A549 (cell line): ENCODE results near the gene GRID2IP. TPM values are rescaled to one million over a fixed set of nuclear protein-coding genes. Genes with fewer than 3 reads are reported as not detected.

Source experiments
- ATAC-seq, 2 experiments: fragments of 200-7000 bp in 1 of 2; fragments of >200 bp in 1 of 2; cut with Nextera tagmentation in 1 of 2; cut with Tn5 transposase in 1 of 2; 3 replicates each; pipeline versions ENCODE4 v1.8.0 to v1.9.1; 2018 to 2020; ENCODE audit warnings: mild to moderate bottlenecking in 1 of 2, moderate library complexity in 1 of 2
- CTCF ChIA-PET: fragments of 300-600 bp; sonication (Branson Sonifier 250); formaldehyde crosslinking; extraction: SDS; loops from one replicate; lab custom pipeline; 2021; ENCODE audit warnings: antibody characterized with exemption, inconsistent platforms; lab: Yijun Ruan, JAX
- POLR2A ChIA-PET: fragments of 350-600 bp; formaldehyde crosslinking; extraction: SDS; loops from one replicate; lab custom pipeline; 2021; ENCODE audit warnings: antibody characterized with exemption, inconsistent platforms; lab: Yijun Ruan, JAX
- DNase-seq, 2 experiments: peaks; one replicate each; pipeline versions ENCODE4 v3.0.0 to v3.0.0-alpha.2; 2011 to 2016; ENCODE audit warnings: low read depth in 1 of 2, low spot score in 1 of 2
- FAIRE-seq: peaks from 2 replicates; lab custom pipeline; 2011; peaks lifted over from hg19 to GRCh38; lab: Jason Lieb, UNC
- H3K27ac ChIP-seq, 2 experiments: fragments of >200 bp; sonication (Bioruptor Twin); formaldehyde crosslinking; 3 replicates each; pipeline ENCODE4 v1.5.1; 2016 to 2017
- H3K4me1 ChIP-seq: fragments of >200 bp; sonication (Bioruptor Twin); formaldehyde crosslinking; 3 replicates; pipeline ENCODE4 v1.6.1; 2016
- H3K4me2 ChIP-seq: fragments of >200 bp; sonication (Bioruptor Twin); formaldehyde crosslinking; 3 replicates; pipeline ENCODE4 v1.6.1; 2016
- H3K4me3 ChIP-seq: fragments of >200 bp; sonication (Bioruptor Twin); formaldehyde crosslinking; 3 replicates; pipeline ENCODE4 v1.5.1; 2016
- H3K9me3 ChIP-seq: fragments of >200 bp; sonication (Bioruptor Twin); formaldehyde crosslinking; 3 replicates; pipeline ENCODE4 v1.6.1; 2016
- CBX2 ChIP-seq: fragments of 200-600 bp; sonication (generic); IDR thresholded peaks from 2 replicates; pipeline ENCODE4 v1.6.1; 2016; ENCODE audit warnings: low read depth, mild to moderate bottlenecking, borderline replicate concordance
- CHD2 ChIP-seq: fragments of 150-350 bp; IDR thresholded peaks from 2 replicates; pipeline ENCODE4 v1.6.1; 2014; ENCODE audit warnings: low read length; ENCODE audit not compliant: partially characterized antibody
- CHD4 ChIP-seq: fragments of 200-600 bp; sonication (generic); IDR thresholded peaks from 2 replicates; pipeline ENCODE4 v1.6.1; 2016; ENCODE audit warnings: antibody characterized with exemption, mild to moderate bottlenecking, borderline replicate concordance
- CTCF ChIP-seq: fragments of >200 bp; sonication (Bioruptor Twin); formaldehyde crosslinking; IDR thresholded peaks from 3 replicates; pipeline ENCODE4 v1.5.1; 2016
- E2F6 ChIP-seq: IDR thresholded peaks from 2 replicates; pipeline ENCODE4 v1.6.1; 2012; ENCODE audit warnings: low read depth, borderline replicate concordance
- FOSB ChIP-seq: fragments of 250-450 bp; sonication (Bioruptor Pico); IDR thresholded peaks from 2 replicates; pipeline ENCODE4 v1.5.0; 2020; ENCODE audit warnings: mild to moderate bottlenecking, moderate library complexity
- HOXB5 ChIP-seq: fragments of 250-450 bp; sonication (Bioruptor Pico); IDR thresholded peaks from 2 replicates; pipeline ENCODE4 v1.5.0; 2020; ENCODE audit warnings: mild to moderate bottlenecking, moderate library complexity
- JUNB ChIP-seq: fragments of >200 bp; sonication (Bioruptor Twin); formaldehyde crosslinking; IDR thresholded peaks from 2 replicates; pipeline ENCODE4 v1.6.1; 2016
- NPAS2 ChIP-seq: fragments of 250-450 bp; sonication (Bioruptor Pico); IDR thresholded peaks from 2 replicates; pipeline ENCODE4 v1.8.0; 2022; ENCODE audit warnings: mild to moderate bottlenecking, moderate library complexity, borderline replicate concordance
- RAD21 ChIP-seq, 2 experiments: fragments of >200 bp in 1 of 2; sonication (Bioruptor Twin) in 1 of 2; formaldehyde crosslinking in 1 of 2; IDR thresholded peaks in 1 of 2; conservative IDR thresholded peaks in 1 of 2; 2 replicates in 1 of 2; 3 replicates in 1 of 2; pipeline ENCODE4 v1.6.1; 2012 to 2018; ENCODE audit warnings: inconsistent platforms in 1 of 2
- RARB ChIP-seq: fragments of 250-450 bp; sonication (Bioruptor Pico); IDR thresholded peaks from 2 replicates; pipeline ENCODE4 v1.8.0; 2021; ENCODE audit warnings: mild to moderate bottlenecking, moderate library complexity
- TP53 ChIP-seq: fragments of 250-450 bp; sonication (Bioruptor Pico); IDR thresholded peaks from 2 replicates; pipeline ENCODE4 v1.5.0; 2021; ENCODE audit warnings: mild to moderate bottlenecking, moderate library complexity
- ZNF302 ChIP-seq: fragments of 250-450 bp; sonication (Bioruptor Pico); IDR thresholded peaks from 2 replicates; pipeline ENCODE4 v1.9.0; 2021; ENCODE audit warnings: inconsistent platforms, mild to moderate bottlenecking, moderate library complexity
- ZSCAN20 ChIP-seq: fragments of 250-450 bp; sonication (Bioruptor Pico); IDR thresholded peaks from 2 replicates; pipeline ENCODE4 v1.8.0; 2022; ENCODE audit warnings: mild to moderate bottlenecking, moderate library complexity
- WGBS: methylation state at CpG from one replicate; pipeline ENCODE4 v1.1.6; 2017; ENCODE audit errors: missing lambda C conversion rate; 5-methylcytosine and 5-hydroxymethylcytosine counted together
- polyA plus RNA-seq, 4 experiments: library from polyadenylated mRNA; depleted of rRNA in 3 of 4; stranded (reverse); fragments of >200 nt; fragmentation: RNase III in 1 of 4; extraction: RNeasy Plus Mini Kit Qiagen cat#74134 plus additional on column Dnase treatment in 1 of 4; gene quantifications; 2 replicates in 3 of 4; 3 replicates in 1 of 4; pipeline ENCODE4 v1.2.3, GENCODE V29; 2011 to 2017
- TF ChIP-seq, protein P1 (sequence below): fragments of 250-450 bp; sonication (Bioruptor Pico); IDR thresholded peaks from 2 replicates; pipeline ENCODE4 v1.5.0; 2020; ENCODE audit warnings: low read depth, mild to moderate bottlenecking, moderate library complexity

GRID2IP gene
- polyA plus RNA-seq, 2 of the 4 experiments (the other 2 are of a cell fraction): not detected

DNA sequence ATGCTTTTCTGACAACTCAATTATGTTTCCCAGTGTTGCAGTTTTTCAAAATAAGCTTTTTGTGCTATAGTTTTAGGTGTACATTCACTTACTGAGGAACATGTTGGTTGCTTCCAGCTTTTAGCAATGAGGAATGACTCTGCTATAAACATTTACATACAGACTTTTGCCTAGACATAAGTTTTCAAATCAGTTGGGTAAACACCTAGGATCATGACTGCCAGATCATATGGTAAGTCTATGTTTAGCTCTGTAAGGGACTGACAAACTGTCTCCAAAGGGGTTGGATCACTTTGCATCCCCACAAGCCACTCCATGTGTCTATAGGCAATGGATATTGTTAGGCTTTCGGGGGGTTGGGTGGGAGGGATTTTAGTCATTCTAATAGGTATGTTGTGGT lies 10.8 kb upstream of the GRID2IP start (continued):
- TF ChIP-seq JUNB (no peak), FOSB (CRISPR knock-in tag) (no peak), RARB (CRISPR knock-in tag) (no peak), CHD2 (no peak), ZSCAN20 (CRISPR knock-in tag) (no peak)
- TF ChIP-seq, protein P1, sequence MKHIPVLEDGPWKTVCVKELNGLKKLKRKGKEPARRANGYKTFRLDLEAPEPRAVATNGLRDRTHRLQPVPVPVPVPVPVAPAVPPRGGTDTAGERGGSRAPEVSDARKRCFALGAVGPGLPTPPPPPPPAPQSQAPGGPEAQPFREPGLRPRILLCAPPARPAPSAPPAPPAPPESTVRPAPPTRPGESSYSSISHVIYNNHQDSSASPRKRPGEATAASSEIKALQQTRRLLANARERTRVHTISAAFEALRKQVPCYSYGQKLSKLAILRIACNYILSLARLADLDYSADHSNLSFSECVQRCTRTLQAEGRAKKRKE (CRISPR knock-in tag): no peak

DNA sequence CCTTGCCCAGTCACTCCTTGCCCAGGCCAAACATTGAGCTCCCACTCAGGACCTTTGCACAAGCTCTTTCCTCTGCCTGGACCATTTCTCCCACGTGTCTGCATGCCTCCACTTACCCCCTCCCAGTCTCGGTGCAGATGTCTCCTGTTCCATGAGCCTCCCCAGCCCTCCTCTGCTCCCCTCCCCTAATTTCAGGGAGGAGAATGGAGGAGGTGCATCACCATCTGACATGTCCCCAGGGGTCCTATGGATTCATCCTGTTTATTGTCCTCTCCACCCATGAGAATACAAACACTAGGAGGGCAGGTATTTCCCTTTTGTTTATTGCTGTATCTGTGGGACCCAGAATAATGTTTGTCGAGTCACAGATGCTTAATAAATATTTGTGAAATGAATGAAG lies 8.6 kb upstream of the GRID2IP start:
- no peaks in the 10 kb centered on the region for H3K9me3 ChIP-seq
- POLR2A ChIA-PET: no interaction called here
- H3K4me2 ChIP-seq: no peak overlapping the region
- H3K4me3 ChIP-seq: no peak overlapping the region
- CTCF ChIA-PET: interaction anchor here (1.0 to 3.1 kb wide), 12 partner anchors 9 to 59 kb away, joined by 3 to 26 read pairs (median 9); no protein-coding TSS in a partner anchor
- no peak overlapping the region for H3K27ac ChIP-seq
- no peak for TF ChIP-seq HOXB5 (CRISPR knock-in tag)
- no peak for TF ChIP-seq NPAS2 (CRISPR knock-in tag)
- no peak for TF ChIP-seq TP53 (CRISPR knock-in tag)
- no peak for TF ChIP-seq ZNF302 (CRISPR knock-in tag)
- TF ChIP-seq E2F6: no peak
- TF ChIP-seq, all 56 proteins: peak for 0
- FAIRE-seq (no peak), DNase-seq (no peak), ATAC-seq (no peak)
- 25% methylated on average over 3 of the region's 3 CpGs for WGBS
- H3K4me1 ChIP-seq: 0 out of 3 replicates have a peak, but pooled peaks cover 3% of the 10 kb centered on the region

GRCh38 chr7:6558837-6559236 lies 7.6 kb upstream of the GRID2IP start:
- DNase-seq: peak; percentile 78 to 87
- WGBS: 28% methylated on average over 6 of the region's 6 CpGs
- Histone ChIP-seq H3K4me1 (0 out of 3 replicates have a peak, but pooled peaks cover 3% of the 10 kb centered on the region), H3K4me2 (0 out of 3 replicates have a peak overlapping the region, but pooled peaks have one; percentile 9), H3K27ac (no peak overlapping the region), H3K4me3 (no peak overlapping the region), H3K9me3 (no peaks in the 10 kb centered on the region)
- POLR2A ChIA-PET: interaction anchor here (0.6 to 1.0 kb wide), 2 partner anchors 19 to 44 kb away, joined by 3 to 6 read pairs; no protein-coding TSS in a partner anchor
- CTCF ChIA-PET: interaction anchor here (0.6 to 3.1 kb wide), 23 partner anchors 9 to 703 kb away, joined by 3 to 26 read pairs (median 4); no protein-coding TSS in a partner anchor
- TF ChIP-seq RAD21 (conservative IDR thresholded peaks at IDR 0.05 in 1 of 2, IDR thresholded peaks at IDR 0.05 in 1 of 2): peak; percentile 56 to 67
- peak; percentile 46; the same call in 2 of the 3 replicates for TF ChIP-seq CTCF
- no peak for TF ChIP-seq CBX2
- ATAC-seq: peak; percentile 91 to 93
- FAIRE-seq: no peak

- no peak for FAIRE-seq
- no peak overlapping the region for H3K4me2 ChIP-seq
- CTCF ChIA-PET: no interaction called here
- no peaks in the 10 kb centered on the region for H3K9me3 ChIP-seq
- ATAC-seq: peak in 1 of 2 experiments; percentile 38; a peak in 2 of 6 replicates
- DNase-seq: no peak
- TF ChIP-seq CTCF (peak; percentile 8; the same call in 1 of the 3 replicates), CHD4 (no peak)
- no peak overlapping the region for H3K4me3 ChIP-seq
- POLR2A ChIA-PET: no interaction called here
- 52% methylated on average over 4 of the region's 6 CpGs for WGBS
- H3K27ac ChIP-seq: no peak overlapping the region
- 0 out of 3 replicates have a peak, but pooled peaks cover 3% of the 10 kb centered on the region for H3K4me1 ChIP-seq
Observed at GRCh38 chr7:6556196-6556595, 4.9 kb upstream of the GRID2IP start.
